ENCODE measurements around the gene TCP11L1. TPM values are rescaled to one million over a fixed set of nuclear protein-coding genes. Genes with fewer than 3 reads are reported as not detected.
"Not testable (repeated sequence)": the region's sequence is repeated elsewhere in the genome, so short reads cannot be mapped to it uniquely, and the experiment has no call there.

TCP11L1 gene
- total and polyA plus RNA-seq, 5 donors, result 4.3 to 9.8 (median 8.7) TPM

GRCh38 chr11:33122696-33123095, 83.3 kb downstream of the TCP11L1 start:
- H3K27me3 ChIP-seq (ENCODE audit: control insufficient read depth, insufficient read depth), result not testable (repeated sequence)

More at GRCh38 chr11:33122696-33123095, 83.3 kb downstream of the TCP11L1 start:
- H3K9me3 ChIP-seq (ENCODE audit: control insufficient read depth, low read length); H3K4me3 ChIP-seq (ENCODE audit: low read length); H3K27ac ChIP-seq (ENCODE audit: low read length); DNase-seq; intact Hi-C loops (cut with DNase I); ATAC-seq; H3K4me1 ChIP-seq (ENCODE audit: control insufficient read depth, insufficient read depth, low read length): not testable (repeated sequence)
- 95% methylated on average over 1 of the region's 1 CpG for WGBS

Other genes with a start within 250 kb of the TCP11L1 start
- not detected for gene CCDC73, start 244.9 kb upstream of the TCP11L1 start, total RNA-seq
- not detected for gene CCDC73, start 244.9 kb upstream of the TCP11L1 start, polyA plus RNA-seq
- gene PRRG4, start 209.6 kb upstream of the TCP11L1 start, total RNA-seq, result 1 to 10 TPM; 1.4 to 2.2 (median 1.9) TPM
- gene PRRG4, start 209.6 kb upstream of the TCP11L1 start, polyA plus RNA-seq, result 1.9 TPM
- gene QSER1, start 146.8 kb upstream of the TCP11L1 start, total RNA-seq, result 10 to 100 TPM; 17.2 to 21.5 (median 19.4) TPM
- gene QSER1, start 146.8 kb upstream of the TCP11L1 start, polyA plus RNA-seq, result 3.2 TPM
- gene DEPDC7, start 23.7 kb upstream of the TCP11L1 start, total RNA-seq, result 1 to 10 TPM in 2 of 4 donors, under 1 TPM in 2; 0.62 to 1.1 (median 1.0) TPM
- 0.75 TPM for gene DEPDC7, start 23.7 kb upstream of the TCP11L1 start, polyA plus RNA-seq
- gene CSTF3, start 121.9 kb downstream of the TCP11L1 start, total RNA-seq, result 10 to 100 TPM; 11.2 to 18.2 (median 13.2) TPM
- 14.6 TPM for gene CSTF3, start 121.9 kb downstream of the TCP11L1 start, polyA plus RNA-seq
- 100 to 1,000 TPM; 207 to 272 (median 234) TPM for gene HIPK3, start 217.8 kb downstream of the TCP11L1 start, total RNA-seq
- 32.0 TPM for gene HIPK3, start 217.8 kb downstream of the TCP11L1 start, polyA plus RNA-seq

Data from right cardiac atrium (tissue), 5 donors.